ENCODE measurements around the gene CELSR1.

DNA sequence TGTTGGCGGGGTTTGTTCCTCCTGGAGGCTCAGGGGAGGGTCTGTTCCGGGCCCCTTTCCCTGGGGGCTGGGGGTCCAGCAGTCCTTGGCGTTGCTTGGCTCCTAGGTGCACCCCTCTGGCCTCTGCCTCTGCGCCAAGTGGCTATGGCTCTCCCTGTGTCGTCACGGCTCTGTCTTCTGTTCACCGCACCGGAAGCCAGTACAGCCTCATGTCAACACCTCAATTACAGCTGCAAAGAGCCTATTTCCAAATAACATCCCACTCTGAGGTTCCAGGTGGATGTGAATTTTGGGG, 64.8 kb downstream of the CELSR1 start:
- TF ChIP-seq, protein P1, sequence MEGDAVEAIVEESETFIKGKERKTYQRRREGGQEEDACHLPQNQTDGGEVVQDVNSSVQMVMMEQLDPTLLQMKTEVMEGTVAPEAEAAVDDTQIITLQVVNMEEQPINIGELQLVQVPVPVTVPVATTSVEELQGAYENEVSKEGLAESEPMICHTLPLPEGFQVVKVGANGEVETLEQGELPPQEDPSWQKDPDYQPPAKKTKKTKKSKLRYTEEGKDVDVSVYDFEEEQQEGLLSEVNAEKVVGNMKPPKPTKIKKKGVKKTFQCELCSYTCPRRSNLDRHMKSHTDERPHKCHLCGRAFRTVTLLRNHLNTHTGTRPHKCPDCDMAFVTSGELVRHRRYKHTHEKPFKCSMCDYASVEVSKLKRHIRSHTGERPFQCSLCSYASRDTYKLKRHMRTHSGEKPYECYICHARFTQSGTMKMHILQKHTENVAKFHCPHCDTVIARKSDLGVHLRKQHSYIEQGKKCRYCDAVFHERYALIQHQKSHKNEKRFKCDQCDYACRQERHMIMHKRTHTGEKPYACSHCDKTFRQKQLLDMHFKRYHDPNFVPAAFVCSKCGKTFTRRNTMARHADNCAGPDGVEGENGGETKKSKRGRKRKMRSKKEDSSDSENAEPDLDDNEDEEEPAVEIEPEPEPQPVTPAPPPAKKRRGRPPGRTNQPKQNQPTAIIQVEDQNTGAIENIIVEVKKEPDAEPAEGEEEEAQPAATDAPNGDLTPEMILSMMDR (IDR thresholded peaks at IDR 0.05 in 2 of 3, conservative IDR thresholded peaks at IDR 0.05 in 1 of 3; ENCODE audit: borderline replicate concordance in 1 of 3, insufficient read depth in 1 of 3, low read depth in 2 of 3, low read length in 2 of 3), result no peak
- TF ChIP-seq RAD21 (IDR thresholded peaks at IDR 0.05; ENCODE audit: low read depth) (no peak), JUND (IDR thresholded peaks at IDR 0.05) (no peak), EZH2 (IDR thresholded peaks at IDR 0.05) (no peak), POLR2AphosphoS5 (IDR thresholded peaks at IDR 0.05; ENCODE audit: low read depth, low read length) (no peak), EGR1 (IDR thresholded peaks at IDR 0.05; ENCODE audit: low read depth) (no peak)
- TF ChIP-seq, protein P2, sequence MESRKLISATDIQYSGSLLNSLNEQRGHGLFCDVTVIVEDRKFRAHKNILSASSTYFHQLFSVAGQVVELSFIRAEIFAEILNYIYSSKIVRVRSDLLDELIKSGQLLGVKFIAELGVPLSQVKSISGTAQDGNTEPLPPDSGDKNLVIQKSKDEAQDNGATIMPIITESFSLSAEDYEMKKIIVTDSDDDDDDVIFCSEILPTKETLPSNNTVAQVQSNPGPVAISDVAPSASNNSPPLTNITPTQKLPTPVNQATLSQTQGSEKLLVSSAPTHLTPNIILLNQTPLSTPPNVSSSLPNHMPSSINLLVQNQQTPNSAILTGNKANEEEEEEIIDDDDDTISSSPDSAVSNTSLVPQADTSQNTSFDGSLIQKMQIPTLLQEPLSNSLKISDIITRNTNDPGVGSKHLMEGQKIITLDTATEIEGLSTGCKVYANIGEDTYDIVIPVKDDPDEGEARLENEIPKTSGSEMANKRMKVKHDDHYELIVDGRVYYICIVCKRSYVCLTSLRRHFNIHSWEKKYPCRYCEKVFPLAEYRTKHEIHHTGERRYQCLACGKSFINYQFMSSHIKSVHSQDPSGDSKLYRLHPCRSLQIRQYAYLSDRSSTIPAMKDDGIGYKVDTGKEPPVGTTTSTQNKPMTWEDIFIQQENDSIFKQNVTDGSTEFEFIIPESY (IDR thresholded peaks at IDR 0.05; ENCODE audit: extremely low read depth, insufficient replicate concordance, low read length), result no peak
